Fibroblast of peridontal ligament (primary cell): ENCODE measurements around the gene CCDC177.
A peak's percentile ranks its signal among the peaks of the same experiment; 100 is the strongest.
"Not testable (repeated sequence)": the region's sequence is repeated elsewhere in the genome, so short reads cannot be mapped to it uniquely, and the experiment has no call there.

Source experiments
- DNase-seq: peaks from one replicate; pipeline ENCODE4 v3.0.0-alpha.2; 2010; ENCODE audit errors: extremely low read depth

The CCDC177 gene

GRCh38 chr14:69600304-69600891 lies 25.7 kb upstream of the CCDC177 start:
- DNase-seq: no peak

GRCh38 chr14:69599431-69599830 lies 24.8 kb upstream of the CCDC177 start:
- DNase-seq: not testable (repeated sequence)

DNA sequence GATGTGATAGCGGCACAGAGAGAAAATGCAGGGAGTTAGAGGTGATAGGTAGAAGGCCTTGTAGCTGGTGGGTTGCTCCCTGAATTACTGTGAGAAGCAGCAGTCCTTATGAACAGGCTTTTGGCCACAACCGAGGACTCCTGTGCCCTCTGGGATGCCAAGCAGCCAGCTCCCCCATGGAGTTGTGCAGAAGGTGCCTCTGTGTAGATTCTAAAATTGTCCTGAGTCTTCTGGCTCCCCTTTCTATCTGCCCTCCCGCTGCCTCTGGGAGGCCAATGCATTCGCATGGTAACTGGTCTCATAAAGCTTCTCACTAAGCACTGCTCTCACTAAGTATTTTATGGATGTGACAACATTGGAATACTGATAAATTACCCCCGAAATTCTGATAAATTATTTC lies 20.7 kb upstream of the CCDC177 start:
- DNase-seq: no peak

GRCh38 chr14:69594846-69595245 lies 20.2 kb upstream of the CCDC177 start:
- DNase-seq: no peak

DNA sequence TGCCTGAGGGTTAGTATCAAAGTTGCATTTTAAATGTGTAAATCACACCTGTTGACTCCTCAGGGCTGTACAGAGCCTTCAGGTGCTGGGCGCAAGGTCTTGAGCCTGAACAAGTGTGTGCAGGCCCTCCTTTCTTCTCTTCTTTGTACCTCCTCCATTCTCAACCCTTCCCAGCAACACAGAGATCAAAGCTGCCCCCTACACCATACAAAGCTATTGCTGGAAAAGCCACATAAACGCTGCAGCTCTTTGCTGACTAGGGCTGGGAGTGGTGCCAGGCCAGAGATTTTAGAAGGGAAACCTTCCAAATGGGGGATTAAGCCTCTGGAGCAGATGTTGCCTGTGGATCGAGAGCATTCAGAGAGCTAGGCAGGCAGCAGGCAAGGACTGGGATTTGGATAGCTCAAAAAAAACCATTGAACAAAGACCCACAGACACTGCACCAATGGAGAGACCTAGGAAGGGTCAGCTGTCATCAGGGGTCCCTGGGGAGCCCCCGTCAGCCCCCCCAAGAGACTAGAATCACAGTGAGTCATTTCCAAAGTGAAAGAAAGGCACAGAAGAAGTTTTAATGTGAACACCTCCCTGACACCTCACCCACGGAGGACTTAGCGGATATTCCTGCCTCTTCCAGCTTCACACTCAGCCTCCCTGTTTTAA lies 18.5 kb upstream of the CCDC177 start:
- peak; percentile 91 for DNase-seq

DNA sequence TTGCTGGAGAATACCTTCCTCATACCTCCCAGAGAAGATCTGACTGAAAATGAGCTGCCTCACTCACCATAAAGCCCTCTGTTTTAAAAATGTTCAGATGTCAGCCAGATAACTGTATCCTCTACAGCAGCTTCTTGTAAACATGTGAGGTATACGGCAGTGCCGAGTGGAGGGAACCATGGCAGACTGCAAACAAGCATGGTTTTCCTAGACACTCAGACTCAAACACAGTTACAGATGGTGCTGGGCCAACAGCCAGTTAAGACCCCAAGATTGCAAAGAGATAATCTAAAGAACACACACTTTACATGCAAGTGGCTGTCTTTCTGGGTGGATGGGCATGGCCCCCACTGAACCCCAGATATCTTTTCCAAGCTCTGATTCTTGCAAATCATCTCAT lies 16.6 kb upstream of the CCDC177 start:
- DNase-seq: no peak

- DNase-seq: no peak
Observed at GRCh38 chr14:69587389-69587788, 12.7 kb upstream of the CCDC177 start.

- peak; percentile 68 for DNase-seq
Observed at GRCh38 chr14:69586404-69586803, 11.7 kb upstream of the CCDC177 start.

GRCh38 chr14:69584389-69584788 lies 9.7 kb upstream of the CCDC177 start:
- no peak for DNase-seq

DNA sequence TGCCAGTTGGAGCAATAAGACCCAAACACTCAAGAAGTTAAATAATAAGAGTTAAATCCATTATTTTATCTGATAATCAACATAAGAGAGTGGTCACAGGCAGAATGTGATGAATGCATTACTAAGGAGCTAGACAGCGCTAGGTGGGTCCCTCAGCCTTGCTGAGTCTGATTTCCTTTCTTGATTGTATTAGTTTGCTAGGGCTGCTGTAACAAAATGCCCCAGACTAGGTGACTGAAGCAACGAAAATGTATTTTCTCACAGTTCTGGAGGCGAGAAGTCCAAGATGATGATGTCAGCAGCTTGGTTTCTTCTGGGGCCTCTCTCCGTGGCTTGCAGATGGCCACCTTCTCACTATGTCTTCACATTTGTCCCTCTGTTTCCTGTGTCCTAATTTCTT lies 8.2 kb upstream of the CCDC177 start:
- DNase-seq: no peak

- DNase-seq: no peak
Observed at GRCh38 chr14:69582212-69582611, 7.5 kb upstream of the CCDC177 start.

GRCh38 chr14:69581316-69581935 lies 6.8 kb upstream of the CCDC177 start:
- no peak for DNase-seq

- DNase-seq: peak; percentile 64
Observed at GRCh38 chr14:69580009-69580577, 5.4 kb upstream of the CCDC177 start.

GRCh38 chr14:69579476-69579875 lies 4.8 kb upstream of the CCDC177 start:
- DNase-seq: no peak

GRCh38 chr14:69574954-69575295 lies 254 bp upstream of the CCDC177 start:
- no peak for DNase-seq

- DNase-seq: no peak
Observed at GRCh38 chr14:69573831-69574262, 824 bp downstream of the CCDC177 start.

DNA sequence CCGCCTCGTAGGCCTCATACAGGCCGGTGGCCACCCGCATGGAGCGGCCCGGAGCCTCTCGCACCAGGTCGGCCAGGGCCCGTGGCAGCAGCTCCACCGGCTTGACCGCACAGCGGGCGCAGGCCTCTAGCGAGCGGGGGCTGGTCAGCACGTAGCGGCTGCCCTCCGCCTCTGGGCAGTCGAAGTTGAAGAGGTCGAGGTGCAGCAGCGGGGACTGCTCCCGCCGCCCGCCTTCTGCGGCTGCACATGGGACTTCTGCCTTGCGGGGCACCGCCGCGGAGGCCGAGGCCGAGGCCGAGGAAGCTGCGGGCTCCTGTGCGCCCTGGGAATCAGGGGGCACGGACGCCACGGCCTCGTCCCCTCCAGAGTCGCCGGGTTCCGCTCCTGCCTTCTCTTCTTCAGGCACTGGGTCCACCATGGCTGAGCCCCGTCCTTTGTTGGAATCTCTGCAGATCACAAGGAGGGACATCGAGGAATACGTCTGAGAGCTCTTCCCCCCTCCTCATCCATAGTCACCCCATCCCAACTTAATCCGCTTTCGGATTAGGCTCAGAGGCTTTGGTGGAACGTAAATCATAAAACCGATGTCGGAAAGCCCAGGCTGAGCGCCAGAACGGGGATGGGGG lies 1.4 kb downstream of the CCDC177 start:
- DNase-seq: no peak

DNA sequence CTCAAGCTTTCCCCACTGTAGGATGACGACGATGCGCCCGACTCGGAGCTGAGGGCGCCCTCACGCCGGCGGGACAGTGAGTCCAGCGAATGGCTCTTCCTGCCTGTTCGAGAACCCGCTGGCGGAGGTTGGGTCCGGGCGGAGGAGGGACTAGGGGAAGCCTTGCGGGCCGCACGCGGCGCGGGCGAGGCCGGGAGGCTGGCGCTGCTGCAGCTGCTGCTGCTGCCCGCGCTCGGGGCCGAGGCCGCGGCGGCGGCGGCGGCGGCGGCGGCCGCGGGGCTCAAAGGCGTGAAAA lies 1.9 kb downstream of the CCDC177 start:
- no peak for DNase-seq

- DNase-seq: no peak
Observed at GRCh38 chr14:69572030-69572840, 2.4 kb downstream of the CCDC177 start.

- no peak for DNase-seq
Observed at GRCh38 chr14:69571449-69572029, 3.1 kb downstream of the CCDC177 start.

DNA sequence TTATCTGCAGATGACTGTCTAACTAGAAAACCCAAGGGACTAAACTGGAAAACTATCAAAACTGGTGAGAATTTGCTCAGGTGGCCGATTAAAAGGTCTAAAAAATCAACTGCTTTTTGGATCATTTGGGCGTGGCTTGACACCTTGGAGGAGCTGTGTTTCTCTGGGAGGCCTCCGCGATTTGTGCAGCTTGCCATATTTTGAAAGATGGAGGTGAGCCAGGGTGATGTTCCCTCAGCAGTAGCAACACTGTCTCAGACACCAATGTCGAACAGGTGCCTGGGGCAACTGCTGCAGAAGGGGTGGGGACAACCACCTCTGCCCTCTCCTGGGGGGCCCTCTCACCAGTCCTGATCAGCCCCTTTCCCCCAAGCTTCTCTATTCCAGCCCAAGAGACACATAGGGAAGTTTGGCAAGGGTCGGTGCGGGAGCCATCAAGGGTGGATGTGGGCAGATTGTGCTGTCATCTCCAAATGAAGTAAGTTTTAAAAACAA lies 3.8 kb downstream of the CCDC177 start:
- DNase-seq: no peak
